Stimulated activated CD8-positive, alpha-beta memory T cell treated with anti-CD3 and anti-CD28 coated beads, Interleukin-4, amount 100 ng/mL, for 48 hours (primary cell): ENCODE measurements around the gene SCGB1C2.
"Not testable (repeated sequence)": the region's sequence is repeated elsewhere in the genome, so short reads cannot be mapped to it uniquely, and the experiment has no call there.

Experiments used
- DNase-seq: peaks from one replicate; pipeline ENCODE4 v3.0.0-alpha.2; 2020

The SCGB1C2 gene

GRCh38 chr17:149231-149630 lies 11.9 kb downstream of the SCGB1C2 start:
- no peak for DNase-seq

GRCh38 chr17:149897-150584 lies 12.7 kb downstream of the SCGB1C2 start:
- DNase-seq = no peak

GRCh38 chr17:151004-151403 lies 13.6 kb downstream of the SCGB1C2 start:
- DNase-seq = no peak

GRCh38 chr17:151886-152859 lies 14.8 kb downstream of the SCGB1C2 start:
- DNase-seq = no peak

GRCh38 chr17:152860-153420 lies 15.6 kb downstream of the SCGB1C2 start:
- no peak for DNase-seq

GRCh38 chr17:153851-154250 lies 16.5 kb downstream of the SCGB1C2 start:
- DNase-seq = no peak

- no peak for DNase-seq
Observed at GRCh38 chr17:155576-155975, 18.2 kb downstream of the SCGB1C2 start.

- DNase-seq = no peak
Observed at GRCh38 chr17:156094-156621, 18.8 kb downstream of the SCGB1C2 start.

- DNase-seq = no peak
Observed at GRCh38 chr17:156946-157345, 19.6 kb downstream of the SCGB1C2 start.

- no peak for DNase-seq
Observed at GRCh38 chr17:157901-158300, 20.5 kb downstream of the SCGB1C2 start.

GRCh38 chr17:158379-158778 lies 21.0 kb downstream of the SCGB1C2 start:
- DNase-seq = no peak

GRCh38 chr17:159609-160008 lies 22.2 kb downstream of the SCGB1C2 start:
- DNase-seq = no peak

GRCh38 chr17:160336-160735 lies 23.0 kb downstream of the SCGB1C2 start:
- DNase-seq = no peak

- no peak for DNase-seq
Observed at GRCh38 chr17:161481-161880, 24.1 kb downstream of the SCGB1C2 start.

- DNase-seq = no peak
Observed at GRCh38 chr17:162689-163088, 25.3 kb downstream of the SCGB1C2 start.

- DNase-seq = no peak
Observed at GRCh38 chr17:163514-164098, 26.2 kb downstream of the SCGB1C2 start.

- no peak for DNase-seq
Observed at GRCh38 chr17:164303-165235, 27.2 kb downstream of the SCGB1C2 start.

GRCh38 chr17:165939-166338 lies 28.6 kb downstream of the SCGB1C2 start:
- no peak for DNase-seq

- DNase-seq = not testable (repeated sequence)
Observed at GRCh38 chr17:168614-169013, 31.2 kb downstream of the SCGB1C2 start.

GRCh38 chr17:170130-170670 lies 32.8 kb downstream of the SCGB1C2 start:
- no peak for DNase-seq

GRCh38 chr17:171871-172270 lies 34.5 kb downstream of the SCGB1C2 start:
- no peak for DNase-seq

GRCh38 chr17:172401-172800 lies 35.0 kb downstream of the SCGB1C2 start:
- no peak for DNase-seq
